Nucleus accumbens (tissue), 56 donors: ENCODE measurements around the gene AMPD2.
"Not testable (repeated sequence)": the region's sequence is repeated elsewhere in the genome, so short reads cannot be mapped to it uniquely, and the experiment has no call there.

Experiments used
- DNase-seq, 56 donors: peaks; one replicate each; lab custom pipeline; 2025; lab: John Stamatoyannopoulos, UW

Gene AMPD2

GRCh38 chr1:109643385-109644230, 24.0 kb downstream of the AMPD2 start:
- DNase-seq: peak in 26 of 56 donors; percentile 25 to 82 (median 44)

DNA sequence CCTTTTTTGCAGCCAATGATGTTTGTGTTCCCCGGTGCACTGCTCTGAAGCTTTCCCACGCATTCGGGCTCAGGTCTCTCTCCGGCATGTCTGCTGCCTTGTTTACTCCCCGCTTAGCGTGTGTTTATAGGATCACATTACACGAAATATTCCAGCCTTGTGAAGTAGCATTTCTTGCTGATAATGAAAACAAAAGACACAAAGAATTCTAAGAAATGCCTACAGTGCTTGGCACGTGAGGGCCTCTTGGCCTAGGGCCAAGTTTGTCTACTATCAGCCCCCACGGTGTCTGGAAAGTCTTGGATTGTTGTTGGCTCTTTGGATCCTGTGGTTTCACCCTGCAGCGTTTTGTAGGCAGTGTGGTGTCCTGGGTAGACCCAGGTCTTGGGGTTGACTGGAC, 25.0 kb downstream of the AMPD2 start:
- no peak for DNase-seq

DNA sequence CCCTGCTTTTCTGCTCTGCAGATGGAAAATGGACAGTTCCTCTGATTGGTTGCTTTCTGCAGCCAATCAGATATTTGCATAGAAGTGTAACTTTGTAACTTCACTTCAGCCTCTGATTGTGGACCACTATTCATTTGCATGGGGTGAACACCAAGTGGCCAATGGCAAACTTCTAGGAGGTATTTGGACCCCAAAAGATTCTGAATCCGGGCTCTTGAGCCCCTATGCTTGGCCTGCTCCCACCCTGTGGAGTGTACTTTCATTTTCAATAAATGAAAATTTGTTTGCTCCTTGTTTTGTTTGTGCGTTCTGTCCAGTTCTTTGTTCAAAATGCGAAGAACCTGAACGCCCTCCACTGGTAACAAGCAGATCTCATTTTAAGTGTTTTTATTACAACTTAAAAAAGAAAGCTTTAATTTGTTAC, 29.9 kb downstream of the AMPD2 start:
- peak in 1 of 56 donors; percentile 24 for DNase-seq

- no peak for DNase-seq
Observed at GRCh38 chr1:109650609-109651008, 31.0 kb downstream of the AMPD2 start.

GRCh38 chr1:109652402-109652801, 32.8 kb downstream of the AMPD2 start:
- no peak for DNase-seq

DNA sequence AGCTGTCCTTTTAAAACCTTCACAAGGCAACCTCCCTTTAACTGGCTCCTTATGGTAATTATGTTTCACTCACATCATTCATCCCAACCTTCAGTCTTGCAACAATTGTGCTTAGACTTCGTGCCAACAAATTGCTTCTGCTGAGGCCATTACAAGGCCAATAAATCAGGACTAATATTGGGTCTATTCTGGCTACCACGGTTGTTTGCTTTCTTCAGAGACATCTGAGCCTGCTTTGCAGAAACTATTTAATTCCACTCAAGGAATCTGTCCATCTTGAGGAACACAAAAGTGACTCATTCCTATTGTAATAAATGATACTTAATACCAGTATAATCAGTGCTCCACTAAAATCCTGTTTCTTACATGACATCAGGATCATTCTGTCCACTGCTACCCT, 33.7 kb downstream of the AMPD2 start:
- DNase-seq: no peak

DNA sequence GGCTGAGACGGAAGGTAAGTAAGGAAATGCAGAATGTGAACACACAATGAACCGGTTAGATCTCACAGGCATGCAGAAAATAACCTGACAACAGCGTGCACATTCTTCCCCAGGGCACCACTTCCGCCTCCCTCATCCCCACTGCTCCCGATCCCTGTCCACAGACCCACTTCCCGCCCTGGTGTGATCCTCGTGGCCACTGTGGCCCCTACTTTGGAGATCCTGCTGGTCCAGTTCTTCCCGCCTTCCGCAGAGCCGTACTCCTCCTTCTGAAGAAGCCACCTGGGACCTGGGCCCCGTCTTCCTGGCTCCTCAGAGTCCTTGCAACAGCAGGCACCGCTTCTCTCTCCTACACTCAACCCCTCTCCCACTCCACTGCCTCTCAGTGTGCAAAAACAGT, 34.9 kb downstream of the AMPD2 start:
- no peak for DNase-seq

DNA sequence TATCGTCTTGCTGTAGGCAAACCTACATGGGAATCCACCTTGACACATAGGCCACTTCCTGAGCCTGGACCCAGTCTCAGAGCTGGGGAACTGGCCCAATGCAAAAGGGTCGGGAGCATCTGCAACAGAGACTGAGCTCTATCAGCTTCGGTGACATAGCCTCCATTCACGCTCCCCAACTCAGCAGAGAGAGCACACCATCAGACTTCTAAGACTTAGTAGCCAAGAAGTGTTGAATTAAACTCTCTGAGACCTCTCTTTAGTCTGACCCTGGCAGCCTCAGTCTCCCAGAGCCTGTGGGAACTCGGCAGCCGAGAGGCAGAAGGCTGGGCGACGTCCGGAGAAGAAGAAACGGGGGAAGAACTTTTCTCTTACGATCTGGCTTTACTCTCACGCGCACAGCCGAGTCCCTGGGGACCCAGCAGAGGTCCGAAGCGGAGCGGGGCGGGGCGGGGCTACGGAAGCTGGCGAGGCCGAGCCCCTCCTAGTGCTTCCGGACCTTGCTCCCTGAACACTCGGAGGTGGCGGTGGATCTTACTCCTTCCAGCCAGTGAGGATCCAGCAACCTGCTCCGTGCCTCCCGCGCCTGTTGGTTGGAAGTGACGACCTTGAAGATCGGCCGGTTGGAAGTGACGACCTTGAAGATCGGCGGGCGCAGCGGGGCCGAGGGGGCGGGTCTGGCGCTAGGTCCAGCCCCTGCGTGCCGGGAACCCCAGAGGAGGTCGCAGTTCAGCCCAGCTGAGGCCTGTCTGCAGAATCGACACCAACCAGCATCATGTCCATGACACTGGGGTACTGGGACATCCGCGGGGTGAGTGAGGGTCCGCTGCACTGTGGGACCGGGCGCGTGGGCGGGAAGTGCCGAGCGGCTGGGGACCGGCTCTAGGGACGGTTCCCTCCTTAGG, 36.2 kb downstream of the AMPD2 start, which contains the start of gene GSTM4:
Gene GSTM4, plus strand, starts transcription at position 485 of the 905 bp plus-strand sequence. Its CDS starts 291 bp downstream, at position 776.
- peak in 52 of 56 donors; percentile 26 to 89 (median 68) for DNase-seq

GRCh38 chr1:109657395-109657794, 37.8 kb downstream of the AMPD2 start:
- no peak for DNase-seq

- DNase-seq: no peak
Observed at GRCh38 chr1:109657970-109658369, 38.3 kb downstream of the AMPD2 start.

DNA sequence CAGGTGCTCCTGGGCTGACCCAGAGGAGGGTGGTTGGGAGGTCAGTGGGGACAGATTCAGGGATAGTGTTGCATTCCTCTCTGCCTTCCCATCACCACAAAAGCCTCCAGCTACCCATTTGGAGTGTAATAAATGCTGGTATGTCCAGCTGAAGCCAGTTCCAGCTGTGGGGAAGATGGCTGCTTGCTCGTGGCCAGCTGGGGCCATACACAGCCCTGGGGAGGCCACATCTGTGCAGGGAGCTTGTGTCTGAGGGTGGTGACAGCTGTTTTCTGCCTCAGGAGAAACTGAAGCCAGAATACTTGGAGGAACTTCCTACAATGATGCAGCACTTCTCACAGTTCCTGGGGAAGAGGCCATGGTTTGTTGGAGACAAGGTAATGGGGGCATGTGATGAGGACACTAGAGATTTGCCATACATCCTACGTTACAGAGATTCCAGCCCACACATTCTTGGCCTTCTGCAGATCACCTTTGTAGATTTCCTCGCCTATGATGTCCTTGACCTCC, 39.0 kb downstream of the AMPD2 start:
- DNase-seq: no peak

- no peak for DNase-seq
Observed at GRCh38 chr1:109659145-109659544, 39.5 kb downstream of the AMPD2 start.

- no peak for DNase-seq
Observed at GRCh38 chr1:109659997-109660690, 40.5 kb downstream of the AMPD2 start.

DNA sequence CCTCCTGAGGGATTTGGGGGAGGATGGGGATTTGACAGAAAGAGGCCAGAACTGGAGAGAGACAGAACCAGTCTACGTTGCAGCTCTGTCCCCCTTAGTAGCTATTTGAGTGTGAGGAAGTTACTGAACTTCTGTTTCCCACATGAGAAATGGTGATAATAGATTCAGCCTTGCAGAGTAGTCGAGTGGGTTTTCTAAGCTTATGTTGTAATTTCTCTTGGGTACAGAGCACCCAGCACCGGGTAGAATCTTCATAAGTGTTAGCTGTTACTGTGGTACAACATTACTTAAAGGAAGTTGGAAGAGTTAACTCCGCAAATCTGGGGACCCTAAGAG, 41.0 kb downstream of the AMPD2 start:
- not testable (repeated sequence) for DNase-seq

- DNase-seq: no peak
Observed at GRCh38 chr1:109661391-109661790, 41.8 kb downstream of the AMPD2 start.

DNA sequence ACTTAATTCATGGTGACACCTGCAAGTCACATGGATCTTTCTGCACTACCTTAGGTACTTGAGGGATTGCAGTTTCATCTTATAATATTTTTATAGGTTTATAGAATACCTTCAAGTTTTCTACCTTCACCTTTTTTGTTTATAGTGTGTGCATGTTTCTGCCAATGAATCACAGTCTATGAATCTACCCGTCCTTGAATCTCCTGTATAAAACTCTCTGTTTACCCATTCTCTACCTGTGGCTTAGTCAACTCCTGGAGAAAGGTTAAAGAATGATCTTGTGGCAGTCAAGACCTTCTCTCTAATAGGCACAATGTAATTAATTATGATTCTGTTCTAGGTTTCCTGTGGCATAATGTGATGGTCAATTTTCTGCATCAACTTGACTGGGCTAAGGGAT, 45.0 kb downstream of the AMPD2 start:
- no peak for DNase-seq

- DNase-seq: peak in 54 of 56 donors; percentile 37 to 96 (median 81)
Observed at GRCh38 chr1:109667452-109668122, 48.0 kb downstream of the AMPD2 start, which contains the start of gene GSTM2. Gene GSTM2 (plus strand): TSS chr1:109668057. CDS start chr1:109668116, 59 bp downstream.

DNA sequence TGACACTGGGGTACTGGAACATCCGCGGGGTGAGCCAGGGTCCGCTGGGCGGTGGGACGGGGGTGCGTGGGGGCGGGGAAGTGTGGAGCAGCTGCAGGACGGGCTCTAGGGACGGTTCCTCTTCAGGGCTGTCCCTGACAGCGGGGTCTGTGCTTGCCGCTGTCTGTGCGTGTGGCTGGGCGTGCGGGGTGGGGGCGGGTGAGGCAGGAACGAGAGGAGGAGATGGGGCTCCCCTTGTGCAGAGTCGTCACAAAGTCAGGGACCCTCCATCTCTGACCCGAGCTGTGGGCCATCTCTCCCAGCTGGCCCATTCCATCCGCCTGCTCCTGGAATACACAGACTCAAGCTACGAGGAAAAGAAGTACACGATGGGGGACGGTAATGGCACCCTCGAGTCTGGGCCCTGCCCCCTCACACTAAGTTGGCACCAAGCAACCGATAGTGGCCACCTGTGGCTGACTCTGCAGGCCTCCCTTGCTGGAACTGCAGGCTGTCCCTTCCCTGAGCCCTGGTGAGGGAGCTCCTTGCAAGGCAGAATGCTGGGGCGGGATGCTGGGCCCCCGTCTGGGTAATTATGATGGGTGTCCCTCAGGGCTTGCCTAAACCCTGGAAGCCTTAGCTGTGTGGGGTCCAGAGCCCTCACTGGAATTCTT, 48.6 kb downstream of the AMPD2 start:
- no peak for DNase-seq

DNA sequence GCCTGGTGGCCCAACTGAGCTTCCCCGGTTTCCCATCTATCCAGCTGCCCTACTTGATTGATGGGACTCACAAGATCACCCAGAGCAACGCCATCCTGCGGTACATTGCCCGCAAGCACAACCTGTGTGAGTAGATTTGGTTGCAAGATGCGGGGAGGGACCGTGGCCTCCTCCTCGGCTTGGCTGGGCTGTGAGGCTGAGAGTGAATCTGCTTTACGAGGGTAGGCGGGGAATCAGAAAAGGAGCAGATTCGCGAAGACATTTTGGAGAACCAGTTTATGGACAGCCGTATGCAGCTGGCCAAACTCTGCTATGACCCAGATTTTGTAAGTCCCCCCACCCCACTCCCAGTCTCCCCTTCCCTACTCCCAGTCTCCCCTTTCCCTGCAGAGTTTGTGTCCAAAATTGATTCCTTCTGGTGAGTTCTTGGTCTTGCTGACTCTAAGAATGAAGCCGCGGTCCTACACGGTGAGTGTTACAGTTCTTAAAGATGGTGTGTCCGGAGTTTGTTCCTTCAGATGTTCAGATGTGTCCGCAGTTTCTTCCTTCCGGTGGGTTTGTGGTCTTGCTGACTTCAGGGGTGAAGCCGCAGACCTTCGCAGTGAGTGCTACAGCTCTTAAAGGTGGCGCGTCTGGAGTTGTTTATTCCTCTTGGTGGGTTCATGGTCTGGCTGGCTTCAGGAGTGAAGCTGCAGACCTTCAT, 49.8 kb downstream of the AMPD2 start:
- no peak for DNase-seq
